Measurements from ENCODE around the gene DYNLL2. TPM values are rescaled to one million over a fixed set of nuclear protein-coding genes. Genes with fewer than 3 reads are reported as not detected.

DYNLL2 gene
- 10 to 100 TPM; 12.2 to 32.4 (median 17.3) TPM for total RNA-seq

GRCh38 chr17:58082870-58083490 is at the start of gene DYNLL2:
Gene DYNLL2 (plus strand): TSS chr17:58083419. CDS start chr17:58087091, 3,672 bp downstream.
- TF ChIP-seq CTCF (IDR thresholded peaks at IDR 0.05; ENCODE audit: low read depth) = no peak

- no peak for TF ChIP-seq CTCF (IDR thresholded peaks at IDR 0.05; ENCODE audit: low read depth)
These were observed 43.2 kb upstream of the DYNLL2 start for GRCh38 chr17:58039975-58040374.

- no peak for TF ChIP-seq CTCF (IDR thresholded peaks at IDR 0.05; ENCODE audit: low read depth)
These were observed 42.8 kb upstream of the DYNLL2 start for GRCh38 chr17:58040386-58040785.

- no peak for TF ChIP-seq CTCF (IDR thresholded peaks at IDR 0.05; ENCODE audit: low read depth)
These were observed 42.1 kb upstream of the DYNLL2 start for GRCh38 chr17:58041161-58041560.

GRCh38 chr17:58043221-58044181 is 39.7 kb upstream of the DYNLL2 start:
- TF ChIP-seq CTCF (IDR thresholded peaks at IDR 0.05; ENCODE audit: low read depth) = no peak

GRCh38 chr17:58046239-58047094 is 36.8 kb upstream of the DYNLL2 start:
- TF ChIP-seq CTCF (IDR thresholded peaks at IDR 0.05; ENCODE audit: low read depth) = no peak
